Psoas muscle (tissue), 8 donors: Measurements from ENCODE around the gene TXNDC11. TPM values are rescaled to one million over a fixed set of nuclear protein-coding genes. Genes with fewer than 3 reads are reported as not detected.

Experiments used
- ATAC-seq, 4 donors: fragments of 200-7000 bp; cut with Tn5 transposase; one replicate each; pipeline ENCODE4 v1.9.1; 2020; ENCODE audit warnings: moderate library complexity in 3 of 4, mild to moderate bottlenecking in 2 of 4
- DNase-seq, 2 donors: peaks; one replicate each; pipeline ENCODE4 v3.0.0-alpha.2; 2020
- H3K27ac ChIP-seq: fragments of 200-600 bp; one replicate; pipeline ENCODE4 v1.8.0; 2022
- H3K27me3 ChIP-seq, 3 donors: fragments of 200-600 bp in 1 of 3; one replicate each; pipeline versions ENCODE4 v1.6.1 to v1.8.0; 2013 to 2022; ENCODE audit warnings: low read length in 2 of 3, mild to moderate bottlenecking in 2 of 3, moderate library complexity in 1 of 3; ENCODE audit not compliant: insufficient read depth in 3 of 3
- H3K36me3 ChIP-seq, 2 donors: fragments of 200-600 bp in 1 of 2; one replicate each; pipeline versions ENCODE4 v1.6.1 to v1.8.0; 2013 to 2022; ENCODE audit warnings: low read depth in 1 of 2, mild to moderate bottlenecking in 1 of 2, moderate library complexity in 1 of 2; ENCODE audit not compliant: insufficient read depth in 1 of 2
- H3K4me1 ChIP-seq: fragments of 200-600 bp; one replicate; pipeline ENCODE4 v1.8.0; 2022
- H3K4me3 ChIP-seq: fragments of 200-600 bp; one replicate; pipeline ENCODE4 v1.8.0; 2022; ENCODE audit warnings: mild to moderate bottlenecking
- H3K9me3 ChIP-seq: fragments of 200-600 bp; one replicate; pipeline ENCODE4 v1.8.0; 2022
- CTCF ChIP-seq: fragments of 200-600 bp; IDR thresholded peaks from one replicate; pipeline ENCODE4 v1.8.0; 2022; ENCODE audit warnings: antibody characterized with exemption
- WGBS, 3 donors: extraction: QIAGEN DNeasy Blood & Tissue Kit; methylation state at CpG; one replicate each; pipeline versions ENCODE4 v1.1.6 to v1.1.7; 2013; 5-methylcytosine and 5-hydroxymethylcytosine counted together
- intact Hi-C, 2 donors: fragments of 100-400 bp; cut with DNase I; formaldehyde crosslinking; loops; one replicate each; pipeline versions ENCODE4 v1.11.0 to v1.14.2; 2022
- polyA plus RNA-seq, 3 donors: library from polyadenylated mRNA; stranded (reverse); fragments of 200-250 nt; gene quantifications; one replicate each; pipeline ENCODE4 v1.2.3, GENCODE V29; 2013
- total RNA-seq, 4 donors: library from RNA; stranded (reverse); fragmentation: NEBNext Ultra II Directional in 2 of 4; extraction: Animal tissue kit (Norgen Biotek cat#: 25700) in 2 of 4; gene quantifications; one replicate each; pipeline versions ENCODE4 v1.2.1 to v1.2.4, GENCODE V29; 2021 to 2023
- donor health status: healthy with polysubstance abuse.
- donor health status: DM: no; HTN: no; CAD: no; lungs with moderate emphysema.
- donor health status: Bipolar disorder and iron deficiency.
- donor health status: healthy.
- donor health status: DM: yes; HTN: yes; CAD: no.
- donor health status: DM: no; HTN: no; CAD: no.
- donor health status: DM: no; HTN: no; CAD: no.
- donor health status: DM: yes; HTN: yes; CAD: no.

Gene TXNDC11
- total and polyA plus RNA-seq, 7 donors: 21.3 to 49.1 (median 37.2) TPM

DNA sequence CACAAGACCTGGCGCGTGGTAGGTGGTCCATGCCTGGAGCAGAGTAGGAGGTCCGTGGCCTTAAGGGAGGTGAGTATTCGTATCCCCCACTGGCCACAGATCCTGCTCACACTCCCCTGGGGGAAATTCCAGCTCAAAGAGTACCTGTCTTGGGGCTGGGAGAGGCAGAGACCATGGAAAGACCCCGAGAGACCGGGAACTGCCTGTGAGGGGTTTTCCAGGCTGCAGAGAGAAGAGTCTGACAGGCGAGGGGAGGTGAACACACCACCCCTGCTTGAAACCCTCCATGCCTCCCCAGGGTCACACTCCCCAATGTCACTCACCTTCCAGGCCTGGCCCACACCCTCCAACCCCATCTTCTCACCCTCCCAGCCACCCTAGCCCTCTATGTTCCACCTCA is 87.0 kb downstream of the TXNDC11 start:
- WGBS, 3 donors: 93 to 97% (median 93%) methylated on average over 7 of the region's 7 CpGs
- Histone ChIP-seq H3K4me1 (peaks cover 9% of the 10 kb centered on the region), H3K36me3 (no peaks in the 10 kb centered on the region), H3K27ac (no peak overlapping the region), H3K27me3 (no peaks in the 10 kb centered on the region), H3K4me3 (no peak overlapping the region), H3K9me3 (no peaks in the 10 kb centered on the region)
- ATAC-seq: no peak
- TF ChIP-seq CTCF: no peak
- intact Hi-C loops: no loop called here
- no peak for DNase-seq

GRCh38 chr16:11651796-11652195 is 90.9 kb downstream of the TXNDC11 start:
- no peak for ATAC-seq
- intact Hi-C loops: no loop called here
- Histone ChIP-seq H3K9me3 (no peaks in the 10 kb centered on the region), H3K27ac (no peak overlapping the region), H3K36me3 (no peaks in the 10 kb centered on the region), H3K27me3 (no peaks in the 10 kb centered on the region), H3K4me1 (peaks cover 9% of the 10 kb centered on the region), H3K4me3 (no peak overlapping the region)
- 46 to 80% (median 47%) methylated on average over 8 of the region's 8 CpGs for WGBS, 3 donors
- TF ChIP-seq CTCF: no peak
- DNase-seq: no peak

- H3K27ac ChIP-seq: no peak overlapping the region
- no peak for DNase-seq
- 72 to 77% (median 76%) methylated on average over 18 of the region's 18 CpGs for WGBS, 3 donors
These were observed 91.7 kb downstream of the TXNDC11 start for GRCh38 chr16:11650641-11651591.

DNA sequence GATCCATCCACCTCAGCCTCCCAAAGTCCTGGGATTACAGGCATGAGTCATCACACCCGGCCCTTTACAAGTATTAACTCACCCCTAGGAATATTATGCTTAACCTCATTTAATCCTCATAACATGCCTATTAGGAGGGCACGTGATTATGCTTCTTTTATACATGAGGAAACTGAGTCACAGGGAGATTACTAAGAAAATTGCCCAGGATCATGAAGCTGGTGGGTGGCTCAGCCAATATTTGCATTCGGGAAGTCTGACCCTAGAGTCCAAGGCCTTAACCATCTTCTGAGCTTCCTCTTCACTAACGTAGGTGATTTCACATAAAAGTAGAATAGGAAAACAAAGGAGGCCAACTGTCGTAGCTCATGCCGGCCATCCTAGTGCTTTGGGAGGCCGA is 93.4 kb downstream of the TXNDC11 start:
- Histone ChIP-seq H3K4me3 (no peak overlapping the region), H3K4me1 (peaks cover 3% of the 10 kb centered on the region), H3K27ac (no peak overlapping the region), H3K27me3 (no peaks in the 10 kb centered on the region), H3K36me3 (no peaks in the 10 kb centered on the region), H3K9me3 (no peaks in the 10 kb centered on the region)
- 71 to 78% (median 76%) methylated on average over 7 of the region's 7 CpGs for WGBS, 3 donors
- no peak for ATAC-seq
- intact Hi-C loops: loop anchor here in 1 of 2 donors (10.0 kb wide), 1 partner anchor 66 kb away; no protein-coding TSS in a partner anchor
- no peak for DNase-seq
- TF ChIP-seq CTCF: no peak

More at GRCh38 chr16:11650641-11651591, 91.7 kb downstream of the TXNDC11 start:
- no peak overlapping the region for H3K4me3 ChIP-seq
- no peaks in the 10 kb centered on the region for H3K27me3 ChIP-seq
- no peak for TF ChIP-seq CTCF
- no peaks in the 10 kb centered on the region for H3K9me3 ChIP-seq
- no peaks in the 10 kb centered on the region for H3K36me3 ChIP-seq
- intact Hi-C loops: no loop called here
- ATAC-seq: no peak
- H3K4me1 ChIP-seq: peaks cover 9% of the 10 kb centered on the region
